SK-N-SH treated with all-trans-retinoic acid at 6 μM for 48 hours (cell line): ENCODE measurements around the gene SLC12A5.

ENCODE experiments used
- ATAC-seq: fragments of 200-7000 bp; cut with Tn5 transposase; 3 replicates; pipeline ENCODE4 v1.9.1; 2020; ENCODE audit warnings: mild to moderate bottlenecking, moderate library complexity
- ARNTL ChIP-seq: fragments of 450-650 bp; formaldehyde crosslinking; IDR thresholded peaks from 2 replicates; pipeline ENCODE4 v1.5.0; 2020; ENCODE audit warnings: low read depth, mild to moderate bottlenecking, moderate library complexity, borderline replicate concordance
- BACH2 ChIP-seq: fragments of 250-450 bp; sonication (Bioruptor Pico); IDR thresholded peaks from 2 replicates; pipeline ENCODE4 v1.9.0; 2021; ENCODE audit warnings: mild to moderate bottlenecking, borderline replicate concordance
- GLIS3 ChIP-seq: fragments of 250-450 bp; sonication (Bioruptor Pico); IDR thresholded peaks from 2 replicates; pipeline ENCODE4 v1.5.0; 2020; ENCODE audit warnings: mild to moderate bottlenecking, moderate library complexity
- ISL1 ChIP-seq: fragments of 250-450 bp; sonication (Bioruptor Pico); IDR thresholded peaks from 2 replicates; pipeline ENCODE4 v2.1.2; 2022; ENCODE audit warnings: mild to moderate bottlenecking, moderate library complexity
- OSR1 ChIP-seq: fragments of 250-450 bp; sonication (Bioruptor Pico); IDR thresholded peaks from 2 replicates; pipeline ENCODE4 v1.8.0; 2022; ENCODE audit warnings: moderate library complexity, mild to moderate bottlenecking, inconsistent platforms
- PPARA ChIP-seq: fragments of 250-450 bp; sonication (Bioruptor Pico); IDR thresholded peaks from 2 replicates; pipeline ENCODE4 v1.5.0; 2020; ENCODE audit warnings: mild to moderate bottlenecking, borderline replicate concordance
- RARB ChIP-seq: fragments of 250-450 bp; sonication (Bioruptor Pico); IDR thresholded peaks from 2 replicates; pipeline ENCODE4 v1.8.0; 2021; ENCODE audit warnings: mild to moderate bottlenecking, moderate library complexity
- SNAI2 ChIP-seq: fragments of 250-450 bp; sonication (Bioruptor Pico); IDR thresholded peaks from 2 replicates; pipeline ENCODE4 v1.5.0; 2020; ENCODE audit warnings: mild to moderate bottlenecking, moderate library complexity
- TCF4 ChIP-seq: fragments of 250-450 bp; sonication (Bioruptor Pico); IDR thresholded peaks from 2 replicates; pipeline ENCODE4 v1.8.0; 2021; ENCODE audit warnings: mild to moderate bottlenecking, moderate library complexity, borderline replicate concordance
- ZC3H10 ChIP-seq: fragments of 250-450 bp; sonication (Bioruptor Pico); IDR thresholded peaks from 2 replicates; pipeline ENCODE4 v1.5.1; 2021; ENCODE audit warnings: mild to moderate bottlenecking, moderate library complexity
- ZFP3 ChIP-seq: fragments of 250-450 bp; sonication (Bioruptor Pico); IDR thresholded peaks from 2 replicates; pipeline ENCODE4 v1.5.0; 2020; ENCODE audit warnings: mild to moderate bottlenecking, moderate library complexity
- ZFP30 ChIP-seq: fragments of 450-650 bp; formaldehyde crosslinking; IDR thresholded peaks from 2 replicates; pipeline ENCODE4 v1.5.0; 2022; ENCODE audit warnings: mild to moderate bottlenecking, moderate library complexity
- ZNF8 ChIP-seq: fragments of 450-650 bp; formaldehyde crosslinking; IDR thresholded peaks from 2 replicates; pipeline ENCODE4 v1.5.0; 2020; ENCODE audit warnings: mild to moderate bottlenecking, moderate library complexity
- TF ChIP-seq, protein P1 (sequence below): fragments of 250-450 bp; sonication (Bioruptor Pico); IDR thresholded peaks from 2 replicates; pipeline ENCODE4 v1.8.0; 2021; ENCODE audit warnings: low read depth, mild to moderate bottlenecking, moderate library complexity, borderline replicate concordance
- TF ChIP-seq, protein P2 (sequence below): fragments of 250-450 bp; sonication (Bioruptor Pico); IDR thresholded peaks from 2 replicates; pipeline ENCODE4 v1.5.0; 2020; ENCODE audit warnings: mild to moderate bottlenecking, moderate library complexity
- TF ChIP-seq, protein P3 (sequence below): fragments of 250-450 bp; sonication (Bioruptor Pico); IDR thresholded peaks from 2 replicates; pipeline ENCODE4 v1.8.0; 2020; ENCODE audit warnings: mild to moderate bottlenecking, moderate library complexity, borderline replicate concordance
- TF ChIP-seq, protein P4 (sequence below): fragments of 250-450 bp; sonication (Bioruptor Pico); IDR thresholded peaks from 2 replicates; pipeline ENCODE4 v1.5.1; 2021; ENCODE audit warnings: mild to moderate bottlenecking, moderate library complexity
- TF ChIP-seq, protein P5 (sequence below): fragments of 250-450 bp; sonication (Bioruptor Pico); IDR thresholded peaks from 2 replicates; pipeline ENCODE4 v1.5.1; 2020; ENCODE audit warnings: low read depth, mild to moderate bottlenecking, moderate library complexity

The SLC12A5 gene

DNA sequence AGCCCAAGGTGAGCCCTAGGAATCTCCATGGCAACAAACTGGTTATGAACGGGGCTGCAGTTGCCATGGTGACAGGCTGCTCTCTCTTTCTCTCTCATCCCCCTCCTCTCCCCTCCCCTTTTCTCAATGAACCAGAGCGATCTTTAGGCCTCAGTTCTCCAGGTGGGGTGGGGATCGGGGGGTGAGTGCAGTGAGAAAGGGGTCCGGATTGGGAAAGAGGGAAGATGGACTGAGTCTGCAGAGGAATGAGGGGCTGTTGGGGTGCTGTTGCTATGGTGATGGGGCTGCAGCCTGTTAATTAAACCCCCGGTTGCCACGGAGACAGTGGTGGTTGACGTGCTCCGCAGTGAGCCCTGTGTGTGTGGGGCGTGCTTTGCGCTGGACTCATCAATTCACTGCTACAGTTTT is 3.6 kb upstream of the SLC12A5 start:
- no peak for ATAC-seq
- TF ChIP-seq RARB (CRISPR knock-in tag) (no peak), ARNTL (CRISPR knock-in tag) (no peak), ZFP30 (no peak), ZFP3 (CRISPR knock-in tag) (no peak), PPARA (CRISPR knock-in tag) (no peak), ZC3H10 (CRISPR knock-in tag) (no peak), BACH2 (CRISPR knock-in tag) (no peak)
- TF ChIP-seq, protein P1, sequence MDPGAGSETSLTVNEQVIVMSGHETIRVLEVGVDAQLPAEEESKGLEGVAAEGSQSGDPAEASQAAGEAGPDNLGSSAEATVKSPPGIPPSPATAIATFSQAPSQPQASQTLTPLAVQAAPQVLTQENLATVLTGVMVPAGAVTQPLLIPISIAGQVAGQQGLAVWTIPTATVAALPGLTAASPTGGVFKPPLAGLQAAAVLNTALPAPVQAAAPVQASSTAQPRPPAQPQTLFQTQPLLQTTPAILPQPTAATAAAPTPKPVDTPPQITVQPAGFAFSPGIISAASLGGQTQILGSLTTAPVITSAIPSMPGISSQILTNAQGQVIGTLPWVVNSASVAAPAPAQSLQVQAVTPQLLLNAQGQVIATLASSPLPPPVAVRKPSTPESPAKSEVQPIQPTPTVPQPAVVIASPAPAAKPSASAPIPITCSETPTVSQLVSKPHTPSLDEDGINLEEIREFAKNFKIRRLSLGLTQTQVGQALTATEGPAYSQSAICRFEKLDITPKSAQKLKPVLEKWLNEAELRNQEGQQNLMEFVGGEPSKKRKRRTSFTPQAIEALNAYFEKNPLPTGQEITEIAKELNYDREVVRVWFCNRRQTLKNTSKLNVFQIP (CRISPR knock-in tag) = no peak
- TF ChIP-seq, protein P2, sequence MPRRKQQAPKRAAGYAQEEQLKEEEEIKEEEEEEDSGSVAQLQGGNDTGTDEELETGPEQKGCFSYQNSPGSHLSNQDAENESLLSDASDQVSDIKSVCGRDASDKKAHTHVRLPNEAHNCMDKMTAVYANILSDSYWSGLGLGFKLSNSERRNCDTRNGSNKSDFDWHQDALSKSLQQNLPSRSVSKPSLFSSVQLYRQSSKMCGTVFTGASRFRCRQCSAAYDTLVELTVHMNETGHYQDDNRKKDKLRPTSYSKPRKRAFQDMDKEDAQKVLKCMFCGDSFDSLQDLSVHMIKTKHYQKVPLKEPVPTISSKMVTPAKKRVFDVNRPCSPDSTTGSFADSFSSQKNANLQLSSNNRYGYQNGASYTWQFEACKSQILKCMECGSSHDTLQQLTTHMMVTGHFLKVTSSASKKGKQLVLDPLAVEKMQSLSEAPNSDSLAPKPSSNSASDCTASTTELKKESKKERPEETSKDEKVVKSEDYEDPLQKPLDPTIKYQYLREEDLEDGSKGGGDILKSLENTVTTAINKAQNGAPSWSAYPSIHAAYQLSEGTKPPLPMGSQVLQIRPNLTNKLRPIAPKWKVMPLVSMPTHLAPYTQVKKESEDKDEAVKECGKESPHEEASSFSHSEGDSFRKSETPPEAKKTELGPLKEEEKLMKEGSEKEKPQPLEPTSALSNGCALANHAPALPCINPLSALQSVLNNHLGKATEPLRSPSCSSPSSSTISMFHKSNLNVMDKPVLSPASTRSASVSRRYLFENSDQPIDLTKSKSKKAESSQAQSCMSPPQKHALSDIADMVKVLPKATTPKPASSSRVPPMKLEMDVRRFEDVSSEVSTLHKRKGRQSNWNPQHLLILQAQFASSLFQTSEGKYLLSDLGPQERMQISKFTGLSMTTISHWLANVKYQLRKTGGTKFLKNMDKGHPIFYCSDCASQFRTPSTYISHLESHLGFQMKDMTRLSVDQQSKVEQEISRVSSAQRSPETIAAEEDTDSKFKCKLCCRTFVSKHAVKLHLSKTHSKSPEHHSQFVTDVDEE (CRISPR knock-in tag) = no peak
- TF ChIP-seq, protein P3, sequence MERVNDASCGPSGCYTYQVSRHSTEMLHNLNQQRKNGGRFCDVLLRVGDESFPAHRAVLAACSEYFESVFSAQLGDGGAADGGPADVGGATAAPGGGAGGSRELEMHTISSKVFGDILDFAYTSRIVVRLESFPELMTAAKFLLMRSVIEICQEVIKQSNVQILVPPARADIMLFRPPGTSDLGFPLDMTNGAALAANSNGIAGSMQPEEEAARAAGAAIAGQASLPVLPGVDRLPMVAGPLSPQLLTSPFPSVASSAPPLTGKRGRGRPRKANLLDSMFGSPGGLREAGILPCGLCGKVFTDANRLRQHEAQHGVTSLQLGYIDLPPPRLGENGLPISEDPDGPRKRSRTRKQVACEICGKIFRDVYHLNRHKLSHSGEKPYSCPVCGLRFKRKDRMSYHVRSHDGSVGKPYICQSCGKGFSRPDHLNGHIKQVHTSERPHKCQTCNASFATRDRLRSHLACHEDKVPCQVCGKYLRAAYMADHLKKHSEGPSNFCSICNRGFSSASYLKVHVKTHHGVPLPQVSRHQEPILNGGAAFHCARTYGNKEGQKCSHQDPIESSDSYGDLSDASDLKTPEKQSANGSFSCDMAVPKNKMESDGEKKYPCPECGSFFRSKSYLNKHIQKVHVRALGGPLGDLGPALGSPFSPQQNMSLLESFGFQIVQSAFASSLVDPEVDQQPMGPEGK (CRISPR knock-in tag) = no peak
- TF ChIP-seq, protein P4, sequence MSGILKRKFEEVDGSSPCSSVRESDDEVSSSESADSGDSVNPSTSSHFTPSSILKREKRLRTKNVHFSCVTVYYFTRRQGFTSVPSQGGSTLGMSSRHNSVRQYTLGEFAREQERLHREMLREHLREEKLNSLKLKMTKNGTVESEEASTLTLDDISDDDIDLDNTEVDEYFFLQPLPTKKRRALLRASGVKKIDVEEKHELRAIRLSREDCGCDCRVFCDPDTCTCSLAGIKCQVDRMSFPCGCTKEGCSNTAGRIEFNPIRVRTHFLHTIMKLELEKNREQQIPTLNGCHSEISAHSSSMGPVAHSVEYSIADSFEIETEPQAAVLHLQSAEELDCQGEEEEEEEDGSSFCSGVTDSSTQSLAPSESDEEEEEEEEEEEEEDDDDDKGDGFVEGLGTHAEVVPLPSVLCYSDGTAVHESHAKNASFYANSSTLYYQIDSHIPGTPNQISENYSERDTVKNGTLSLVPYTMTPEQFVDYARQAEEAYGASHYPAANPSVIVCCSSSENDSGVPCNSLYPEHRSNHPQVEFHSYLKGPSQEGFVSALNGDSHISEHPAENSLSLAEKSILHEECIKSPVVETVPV (CRISPR knock-in tag) = no peak
- TF ChIP-seq, all 23 proteins: peak for 0

DNA sequence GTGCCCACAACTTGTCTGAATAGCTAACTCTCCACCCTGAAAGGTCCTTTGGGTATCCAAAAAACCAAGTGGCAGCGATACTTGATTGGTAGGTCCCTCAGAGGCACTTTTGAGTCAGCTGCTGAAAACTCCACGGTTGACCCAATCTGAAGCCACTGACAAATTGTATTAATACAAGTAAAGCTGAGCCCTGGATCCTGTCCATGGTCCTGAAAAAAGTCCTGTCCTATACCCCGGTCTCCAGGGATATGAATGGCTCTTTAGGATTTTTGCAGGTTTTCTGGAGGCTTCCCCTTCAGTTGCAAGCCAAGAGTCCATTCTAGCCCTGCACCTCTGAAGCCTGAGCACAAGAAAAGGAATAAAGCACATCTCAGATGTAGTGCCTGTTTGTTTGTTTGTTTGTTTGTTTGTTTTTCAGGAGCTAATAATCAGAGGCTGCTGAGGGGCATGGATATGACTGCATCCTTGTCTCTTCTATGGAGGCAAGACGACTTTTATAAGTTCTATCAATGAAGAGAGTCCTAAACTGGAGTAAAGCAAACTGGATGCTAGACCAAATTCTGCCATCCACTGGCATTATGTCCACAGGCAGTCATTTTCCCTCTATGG is 1.7 kb upstream of the SLC12A5 start:
- ATAC-seq = peak; percentile 61
- TF ChIP-seq ISL1 = peak; percentile 18; the same call in 1 of the 2 replicates
- TF ChIP-seq, protein P5, sequence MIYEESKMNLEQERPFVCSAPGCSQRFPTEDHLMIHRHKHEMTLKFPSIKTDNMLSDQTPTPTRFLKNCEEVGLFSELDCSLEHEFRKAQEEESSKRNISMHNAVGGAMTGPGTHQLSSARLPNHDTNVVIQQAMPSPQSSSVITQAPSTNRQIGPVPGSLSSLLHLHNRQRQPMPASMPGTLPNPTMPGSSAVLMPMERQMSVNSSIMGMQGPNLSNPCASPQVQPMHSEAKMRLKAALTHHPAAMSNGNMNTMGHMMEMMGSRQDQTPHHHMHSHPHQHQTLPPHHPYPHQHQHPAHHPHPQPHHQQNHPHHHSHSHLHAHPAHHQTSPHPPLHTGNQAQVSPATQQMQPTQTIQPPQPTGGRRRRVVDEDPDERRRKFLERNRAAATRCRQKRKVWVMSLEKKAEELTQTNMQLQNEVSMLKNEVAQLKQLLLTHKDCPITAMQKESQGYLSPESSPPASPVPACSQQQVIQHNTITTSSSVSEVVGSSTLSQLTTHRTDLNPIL (CRISPR knock-in tag) = no peak
- no peak for TF ChIP-seq TCF4 (CRISPR knock-in tag)
- peak; percentile 62; the same call in 1 of the 2 replicates for TF ChIP-seq SNAI2 (CRISPR knock-in tag)
- no peak for TF ChIP-seq GLIS3 (CRISPR knock-in tag)
- no peak for TF ChIP-seq ZNF8 (CRISPR knock-in tag)
- TF ChIP-seq ZFP30 = no peak
- no peak for TF ChIP-seq OSR1 (CRISPR knock-in tag)

DNA sequence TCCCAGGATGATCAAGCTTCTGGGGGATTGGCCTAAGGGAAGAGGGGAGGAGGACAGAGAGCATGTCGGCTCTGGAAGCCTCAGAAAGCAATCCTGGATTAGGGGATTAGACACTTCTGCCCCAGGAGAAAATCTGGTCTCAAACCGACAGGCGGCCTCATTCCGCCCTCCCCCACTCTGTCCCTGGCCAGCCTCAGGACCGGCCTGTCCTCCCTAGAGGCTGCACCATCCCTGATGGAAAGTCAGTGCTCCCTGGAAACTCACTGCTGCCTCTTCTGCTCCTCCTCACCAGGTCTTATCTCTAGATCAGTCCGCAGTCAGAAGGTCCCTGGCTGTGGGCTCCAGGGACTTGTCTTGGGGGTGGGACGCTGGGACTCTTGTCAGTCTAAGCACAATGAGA is 905 bp upstream of the SLC12A5 start:
- no peak for TF ChIP-seq TCF4 (CRISPR knock-in tag)
- no peak for TF ChIP-seq ZFP30
- TF ChIP-seq, protein P3 (CRISPR knock-in tag) = no peak
- no peak for TF ChIP-seq GLIS3 (CRISPR knock-in tag)
- no peak for ATAC-seq
